Inflammatory macrophage (primary cell): ENCODE results near the gene VWA7.
A peak's percentile ranks its signal among the peaks of the same experiment; 100 is the strongest.

Experiments
- DNase-seq, 2 donors: peaks; one replicate each; pipeline ENCODE4 v3.0.0-alpha.2; 2020 to 2022

Gene VWA7

GRCh38 chr6:31778193-31778592, 1.1 kb upstream of the VWA7 start:
- no peak for DNase-seq

- no peak for DNase-seq
These were observed 531 bp upstream of the VWA7 start for GRCh38 chr6:31777667-31778050.

GRCh38 chr6:31776485-31776988, 591 bp downstream of the VWA7 start:
- no peak for DNase-seq

GRCh38 chr6:31775633-31776484, 1.3 kb downstream of the VWA7 start:
- DNase-seq: no peak

GRCh38 chr6:31775184-31775583, 1.9 kb downstream of the VWA7 start:
- no peak for DNase-seq

- DNase-seq: no peak
These were observed 5.2 kb downstream of the VWA7 start for GRCh38 chr6:31771992-31772358.

- no peak for DNase-seq
These were observed 6.3 kb downstream of the VWA7 start for GRCh38 chr6:31770860-31771259.

- peak; percentile 78 to 89 for DNase-seq
These were observed 7.3 kb downstream of the VWA7 start for GRCh38 chr6:31769684-31770371.

GRCh38 chr6:31768363-31769257, 8.5 kb downstream of the VWA7 start:
- DNase-seq: peak; percentile 85 to 86

GRCh38 chr6:31767096-31767645, 10.0 kb downstream of the VWA7 start:
- no peak for DNase-seq

- DNase-seq: no peak
These were observed 11.0 kb downstream of the VWA7 start for GRCh38 chr6:31765910-31766794.

- DNase-seq: no peak
These were observed 11.6 kb downstream of the VWA7 start for GRCh38 chr6:31765559-31765909.

- DNase-seq: no peak
These were observed 12.9 kb downstream of the VWA7 start for GRCh38 chr6:31764198-31764597.

- DNase-seq: no peak
These were observed 13.5 kb downstream of the VWA7 start for GRCh38 chr6:31763619-31763940.

- no peak for DNase-seq
These were observed 14.1 kb downstream of the VWA7 start for GRCh38 chr6:31762878-31763618.

GRCh38 chr6:31762356-31762755, 14.8 kb downstream of the VWA7 start, which contains the start of gene SAPCD1:
SAPCD1 (plus strand) TSS chr6:31762656; CDS start chr6:31763055, 399 bp downstream.
- DNase-seq: no peak

GRCh38 chr6:31761343-31761742, 15.8 kb downstream of the VWA7 start:
- DNase-seq: no peak

GRCh38 chr6:31760790-31761189, 16.3 kb downstream of the VWA7 start:
- DNase-seq: no peak

- DNase-seq: no peak
These were observed 18.8 kb downstream of the VWA7 start for GRCh38 chr6:31758281-31758680.

GRCh38 chr6:31752739-31753319, 24.3 kb downstream of the VWA7 start:
- DNase-seq: no peak
